ENCODE data around the gene SERPINC1. TPM values are rescaled to one million over a fixed set of nuclear protein-coding genes. Genes with fewer than 3 reads are reported as not detected.
"Not testable (repeated sequence)": the region's sequence is repeated elsewhere in the genome, so short reads cannot be mapped to it uniquely, and the experiment has no call there.

Gene SERPINC1
- total and polyA plus RNA-seq, 9 donors: 0.37 to 1.6 (median 0.76) TPM; not detected in 5

GRCh38 chr1:173888749-173889148 is 28.4 kb downstream of the SERPINC1 start:
- H3K27me3 ChIP-seq: no peaks in the 10 kb centered on the region
- H3K27ac ChIP-seq: no peak overlapping the region
- no peak for TF ChIP-seq POLR2A (IDR thresholded peaks at IDR 0.05)
- TF ChIP-seq EP300 (IDR thresholded peaks at IDR 0.05): no peak
- TF ChIP-seq CTCF (IDR thresholded peaks at IDR 0.05): no peak
- DNase-seq: no peak
- H3K4me3 ChIP-seq: no peak overlapping the region
- H3K4me1 ChIP-seq (ENCODE audit: insufficient read depth): no peaks in the 10 kb centered on the region
- intact Hi-C loops (cut with DNase I): no loop called here
- no peaks in the 10 kb centered on the region for H3K36me3 ChIP-seq
- H3K9me3 ChIP-seq: no peaks in the 10 kb centered on the region

DNA sequence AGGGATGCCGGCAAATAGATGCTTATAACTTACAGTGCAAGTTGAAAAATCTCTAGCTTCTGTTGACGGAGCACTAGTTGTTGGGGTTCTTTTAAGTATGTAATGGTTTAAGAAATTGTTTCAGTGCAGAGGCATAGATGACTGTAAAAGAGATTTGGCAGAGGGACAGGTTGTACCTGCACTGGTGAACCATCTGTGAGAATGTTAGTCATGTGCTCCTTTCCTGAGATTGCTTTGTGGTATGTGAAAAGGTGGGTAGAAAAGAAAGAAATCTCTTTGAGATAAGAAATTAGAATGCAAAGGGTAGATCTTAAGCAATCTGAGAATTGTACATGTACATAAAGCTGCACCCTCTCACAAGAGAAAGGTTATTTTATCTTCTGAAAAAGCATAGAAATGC is 29.5 kb downstream of the SERPINC1 start:
- no peak overlapping the region for H3K4me3 ChIP-seq
- H3K4me1 ChIP-seq (ENCODE audit: insufficient read depth): no peaks in the 10 kb centered on the region
- no peaks in the 10 kb centered on the region for H3K27me3 ChIP-seq
- TF ChIP-seq CTCF (IDR thresholded peaks at IDR 0.05) (no peak), EP300 (IDR thresholded peaks at IDR 0.05) (no peak), POLR2A (IDR thresholded peaks at IDR 0.05) (no peak)
- intact Hi-C loops (cut with DNase I): no loop called here
- H3K27ac ChIP-seq: no peak overlapping the region
- WGBS, 3 donors: 97 to 99% (median 98%) methylated on average over 2 of the region's 2 CpGs
- DNase-seq: no peak
- no peaks in the 10 kb centered on the region for H3K36me3 ChIP-seq
- no peaks in the 10 kb centered on the region for H3K9me3 ChIP-seq

DNA sequence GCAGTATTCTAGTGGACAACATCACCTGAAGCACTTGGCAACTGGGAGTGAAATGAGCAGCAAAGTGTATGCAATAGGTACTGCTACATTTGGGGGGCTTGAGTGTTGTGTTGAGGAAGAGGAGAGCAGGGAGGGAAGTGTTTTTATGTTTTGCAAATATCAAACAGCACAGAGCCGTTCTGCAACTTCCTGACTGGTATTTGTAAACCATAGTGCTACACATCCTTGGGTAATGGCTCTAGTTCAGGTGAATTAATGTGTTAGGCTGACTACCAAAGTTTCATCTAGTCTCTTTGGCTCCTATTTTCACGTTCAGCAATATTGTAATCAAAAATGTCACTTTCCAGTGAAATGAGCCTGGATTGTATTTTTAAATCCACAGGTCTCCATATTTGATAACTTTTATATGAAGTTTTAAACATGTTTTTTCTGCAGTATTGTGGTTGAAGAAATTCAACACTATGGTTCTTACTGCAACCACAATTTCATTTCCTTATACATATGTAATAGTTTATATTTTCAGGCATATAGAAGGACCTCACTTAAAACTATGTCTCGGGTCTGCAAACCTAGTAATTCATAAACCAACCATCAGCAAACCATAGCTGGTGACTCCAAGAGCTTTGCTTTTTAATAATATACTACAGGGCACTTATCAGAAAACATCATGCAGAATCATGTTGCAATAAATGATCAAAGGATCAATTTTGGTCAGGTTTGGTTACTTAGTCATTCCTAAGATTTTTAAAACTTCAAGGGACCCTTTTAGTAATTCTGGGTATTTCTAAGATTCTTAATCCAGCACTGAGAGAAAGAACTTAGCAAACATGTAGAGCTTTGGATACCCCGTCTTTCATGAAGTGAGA is 30.1 kb downstream of the SERPINC1 start:
- no peaks in the 10 kb centered on the region for H3K4me1 ChIP-seq (ENCODE audit: insufficient read depth)
- intact Hi-C loops (cut with DNase I): no loop called here
- DNase-seq: no peak
- no peaks in the 10 kb centered on the region for H3K36me3 ChIP-seq
- H3K9me3 ChIP-seq: no peaks in the 10 kb centered on the region
- 80 to 90% (median 85%) methylated on average over 4 of the region's 4 CpGs for WGBS, 3 donors
- H3K27me3 ChIP-seq: no peaks in the 10 kb centered on the region
- TF ChIP-seq CTCF (IDR thresholded peaks at IDR 0.05): no peak
- TF ChIP-seq EP300 (IDR thresholded peaks at IDR 0.05): no peak
- no peak for TF ChIP-seq POLR2A (IDR thresholded peaks at IDR 0.05)
- no peak overlapping the region for H3K27ac ChIP-seq
- no peak overlapping the region for H3K4me3 ChIP-seq

DNA sequence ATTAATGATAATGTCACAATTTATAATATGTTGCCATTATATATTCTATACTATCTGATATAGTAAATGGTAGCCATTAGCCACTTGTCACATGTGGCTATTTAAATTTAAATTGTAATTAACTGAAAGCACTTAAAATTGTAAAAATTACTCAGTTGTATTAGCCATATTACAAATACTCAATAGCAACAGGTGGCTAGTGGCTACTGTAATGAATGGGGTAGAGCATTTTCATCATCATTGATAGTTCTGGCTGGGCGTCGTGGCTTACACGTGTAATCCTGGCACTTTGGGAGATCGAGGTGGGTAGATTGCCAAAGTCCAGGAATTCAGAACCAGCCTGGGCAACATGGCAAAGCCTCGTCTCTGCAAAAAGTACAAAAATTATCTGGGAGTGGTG is 32.4 kb downstream of the SERPINC1 start:
- DNase-seq: no peak
- no peak for TF ChIP-seq CTCF (IDR thresholded peaks at IDR 0.05)
- no peak for TF ChIP-seq EP300 (IDR thresholded peaks at IDR 0.05)
- TF ChIP-seq POLR2A (IDR thresholded peaks at IDR 0.05): no peak
- Histone ChIP-seq H3K27me3 (no peaks in the 10 kb centered on the region), H3K27ac (no peak overlapping the region), H3K4me3 (no peak overlapping the region), H3K4me1 (ENCODE audit: insufficient read depth) (no peaks in the 10 kb centered on the region), H3K36me3 (no peaks in the 10 kb centered on the region), H3K9me3 (no peaks in the 10 kb centered on the region)
- intact Hi-C loops (cut with DNase I): no loop called here
- 93 to 97% (median 93%) methylated on average over 5 of the region's 5 CpGs for WGBS, 3 donors

GRCh38 chr1:173881117-173881516 is 36.0 kb downstream of the SERPINC1 start:
- H3K9me3 ChIP-seq; intact Hi-C loops (cut with DNase I); H3K36me3 ChIP-seq; H3K4me1 ChIP-seq (ENCODE audit: insufficient read depth); DNase-seq; H3K4me3 ChIP-seq; H3K27me3 ChIP-seq; H3K27ac ChIP-seq: not testable (repeated sequence)
- WGBS, 3 donors: 90 to 97% (median 94%) methylated on average over 4 of the region's 4 CpGs

All from ovary (tissue), 9 donors.